ENCODE results near the gene THSD7B.

Gene THSD7B

GRCh38 chr2:137192366-137193310 lies 427.3 kb downstream of the THSD7B start:
- DNase-seq (ENCODE audit: low spot score), result peak; percentile 57

GRCh38 chr2:137193401-137193800 lies 428.1 kb downstream of the THSD7B start:
- DNase-seq (ENCODE audit: low spot score), result no peak

- DNase-seq (ENCODE audit: low spot score), result no peak
Observed at GRCh38 chr2:137194111-137194510, 428.8 kb downstream of the THSD7B start.

GRCh38 chr2:137199751-137200150 lies 434.4 kb downstream of the THSD7B start:
- no peak for DNase-seq (ENCODE audit: low spot score)

- no peak for DNase-seq (ENCODE audit: low spot score)
Observed at GRCh38 chr2:137202318-137202717, 437.0 kb downstream of the THSD7B start.

- DNase-seq (ENCODE audit: low spot score), result no peak
Observed at GRCh38 chr2:137205324-137205723, 440.0 kb downstream of the THSD7B start.

GRCh38 chr2:137206069-137206468 lies 440.7 kb downstream of the THSD7B start:
- DNase-seq (ENCODE audit: low spot score), result peak; percentile 38

GRCh38 chr2:137207030-137207429 lies 441.7 kb downstream of the THSD7B start:
- no peak for DNase-seq (ENCODE audit: low spot score)

GRCh38 chr2:137208431-137208891 lies 443.1 kb downstream of the THSD7B start:
- DNase-seq (ENCODE audit: low spot score), result peak; percentile 76

- no peak for DNase-seq (ENCODE audit: low spot score)
Observed at GRCh38 chr2:137210039-137210438, 444.7 kb downstream of the THSD7B start.

- DNase-seq (ENCODE audit: low spot score), result no peak
Observed at GRCh38 chr2:137211761-137212160, 446.4 kb downstream of the THSD7B start.

- peak; percentile 15 for DNase-seq (ENCODE audit: low spot score)
Observed at GRCh38 chr2:137220438-137220993, 455.2 kb downstream of the THSD7B start.

- DNase-seq (ENCODE audit: low spot score), result no peak
Observed at GRCh38 chr2:137221797-137222492, 456.6 kb downstream of the THSD7B start.

- no peak for DNase-seq (ENCODE audit: low spot score)
Observed at GRCh38 chr2:137223722-137224121, 458.4 kb downstream of the THSD7B start.

- DNase-seq (ENCODE audit: low spot score), result peak; percentile 77
Observed at GRCh38 chr2:137228566-137228965, 463.2 kb downstream of the THSD7B start.

- DNase-seq (ENCODE audit: low spot score), result no peak
Observed at GRCh38 chr2:137229834-137230233, 464.5 kb downstream of the THSD7B start.

- DNase-seq (ENCODE audit: low spot score), result no peak
Observed at GRCh38 chr2:137231628-137232027, 466.3 kb downstream of the THSD7B start.

- DNase-seq (ENCODE audit: low spot score), result no peak
Observed at GRCh38 chr2:137232076-137232475, 466.7 kb downstream of the THSD7B start.

GRCh38 chr2:137233091-137233490 lies 467.7 kb downstream of the THSD7B start:
- no peak for DNase-seq (ENCODE audit: low spot score)

GRCh38 chr2:137237055-137237454 lies 471.7 kb downstream of the THSD7B start:
- peak; percentile 66 for DNase-seq (ENCODE audit: low spot score)

- no peak for DNase-seq (ENCODE audit: low spot score)
Observed at GRCh38 chr2:137238065-137238464, 472.7 kb downstream of the THSD7B start.

GRCh38 chr2:137249463-137250130 lies 484.3 kb downstream of the THSD7B start:
- DNase-seq (ENCODE audit: low spot score), result peak; percentile 15

All from kidney tubule cell (primary cell).